Panc1 (cell line): Measurements from ENCODE around the gene CCDC178. TPM values are rescaled to one million over a fixed set of nuclear protein-coding genes. Genes with fewer than 3 reads are reported as not detected.

Experiments used
- ATAC-seq: fragments of 200-7000 bp; cut with Tn5 transposase; 2 replicates; pipeline ENCODE4 v1.9.1; 2020; ENCODE audit warnings: mild to moderate bottlenecking, moderate library complexity
- BruUV-seq: library from RNA; stranded (reverse); fragments of 400-500 nt; replicated peaks from 2 replicates; lab custom pipeline; 2021; lab: Mats Ljungman, UMichigan
- CTCF ChIA-PET: fragments of 300-600 bp; sonication (Branson Sonifier 250); formaldehyde crosslinking; loops from one replicate; lab custom pipeline; 2022; ENCODE audit warnings: antibody characterized with exemption; lab: Charles Lee
- POLR2A ChIA-PET: fragments of 300-600 bp; sonication (Branson Sonifier 250); formaldehyde crosslinking; loops from one replicate; lab custom pipeline; 2022; ENCODE audit warnings: antibody characterized with exemption; lab: Charles Lee
- DNase-seq: peaks from one replicate; pipeline ENCODE4 v3.0.0-alpha.2; 2010; ENCODE audit warnings: low read depth, low spot score
- H3K27ac ChIP-seq: 2 replicates; pipeline ENCODE4 v1.5.1; 2011; ENCODE audit warnings: mild to moderate bottlenecking, low read length, inconsistent platforms
- H3K27me3 ChIP-seq: fragments of 200-500 bp; sonication (Bioruptor generic); 2 replicates; pipeline ENCODE4 v1.6.0; 2014; ENCODE audit warnings: low read length, inconsistent platforms; ENCODE audit not compliant: control insufficient read depth, insufficient read depth
- H3K36me3 ChIP-seq: fragments of 200-500 bp; sonication (Bioruptor generic); 2 replicates; pipeline ENCODE4 v1.5.1; 2014; ENCODE audit warnings: inconsistent platforms, mild to moderate bottlenecking, low read length, moderate library complexity; ENCODE audit not compliant: control insufficient read depth, insufficient read depth
- H3K4me1 ChIP-seq: 2 replicates; pipeline ENCODE4 v1.5.1; 2011; ENCODE audit warnings: inconsistent platforms, mild to moderate bottlenecking, low read length, moderate library complexity; ENCODE audit not compliant: control insufficient read depth, insufficient read depth
- H3K4me3 ChIP-seq, 2 experiments: 2 replicates each; pipeline ENCODE4 v1.5.1; 2011 to 2012; ENCODE audit warnings: low read depth in 2 of 2, low read length in 2 of 2, mild to moderate bottlenecking in 2 of 2, inconsistent platforms in 1 of 2, moderate library complexity in 1 of 2
- H3K9me3 ChIP-seq: fragments of 200-500 bp; sonication (Bioruptor generic); 2 replicates; pipeline ENCODE4 v1.5.1; 2014; ENCODE audit warnings: low read depth, mild to moderate bottlenecking, inconsistent platforms, low read length, moderate library complexity; ENCODE audit not compliant: control insufficient read depth, insufficient read depth
- POLR2AphosphoS5 ChIP-seq: IDR thresholded peaks from 2 replicates; pipeline ENCODE4 v1.6.1; 2012; ENCODE audit warnings: mild to moderate bottlenecking, low read depth, low read length, moderate library complexity
- SIN3A ChIP-seq: IDR thresholded peaks from 2 replicates; pipeline ENCODE4 v1.6.1; 2012; ENCODE audit warnings: low read depth, mild to moderate bottlenecking, low read length, moderate library complexity, borderline replicate concordance; ENCODE audit not compliant: insufficient read depth
- TCF7L2 ChIP-seq: IDR thresholded peaks from 2 replicates; pipeline ENCODE4 v1.6.1; 2011; ENCODE audit warnings: mild to moderate bottlenecking, low read depth, low read length, inconsistent platforms
- in situ Hi-C: cut with HindIII; loops from 2 replicates; pipeline ENCODE4 v1.10.0; 2016; ENCODE audit warnings: low sequenced_read_pairs, low pct_unique_long_range_greater_than_20kb
- intact Hi-C: fragments of 100-400 bp; cut with micrococcal nuclease; formaldehyde crosslinking; loops from one replicate; pipeline ENCODE4 v1.10.0; 2022; ENCODE audit not compliant: unreplicated experiment
- total RNA-seq: library from RNA; stranded (reverse); gene quantifications from one replicate; pipeline ENCODE4 v1.2.1, GENCODE V29; 2021; ENCODE audit not compliant: unreplicated experiment
- TF ChIP-seq, protein P1 (sequence below), 2 experiments: IDR thresholded peaks; 2 replicates each; pipeline ENCODE4 v1.6.1; 2011 to 2012; ENCODE audit warnings: low read depth in 2 of 2, control low read depth in 1 of 2, low read length in 1 of 2, mild to moderate bottlenecking in 1 of 2, moderate library complexity in 1 of 2; ENCODE audit not compliant: insufficient read depth in 1 of 2
- TF ChIP-seq, protein P2 (sequence below): fragments of 450-650 bp; IDR thresholded peaks from 2 replicates; pipeline ENCODE4 v1.5.1; 2017; ENCODE audit warnings: mild to moderate bottlenecking

The CCDC178 gene
- total RNA-seq, 1 experiment from 2014 or later: not detected

DNA sequence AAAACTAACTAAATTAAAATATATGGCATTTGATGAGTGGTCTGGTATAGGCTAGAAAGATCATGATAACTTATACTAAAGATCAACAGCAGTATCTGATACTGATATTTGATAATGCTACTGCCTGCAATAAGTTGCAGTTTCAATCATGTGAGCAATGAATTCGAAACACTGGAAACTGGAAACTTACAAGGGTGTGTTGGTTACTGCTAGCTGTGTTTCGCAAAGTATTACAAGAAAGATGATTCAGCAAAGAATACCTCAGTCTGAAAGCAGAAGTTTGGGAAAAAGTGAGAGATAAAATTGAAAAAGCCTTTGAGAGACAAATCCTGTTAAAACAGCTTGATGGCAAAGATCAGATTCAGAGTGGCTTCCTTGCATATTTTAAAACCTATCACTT lies 294.5 kb downstream of the CCDC178 start:
- ChIA-PET CTCF (no interaction called here), POLR2A (interaction anchor here (0.8 kb wide), 1 partner anchor 123 kb away, joined by 4 read pairs; no protein-coding TSS in a partner anchor)
- Histone ChIP-seq H3K27me3 (no peaks in the 10 kb centered on the region), H3K9me3 (peaks cover 4% of the 10 kb centered on the region; the same call in 1 of the 2 replicates), H3K4me3 (no peak overlapping the region), H3K4me1 (no peaks in the 10 kb centered on the region), H3K27ac (no peak overlapping the region), H3K36me3 (no peaks in the 10 kb centered on the region)
- TF ChIP-seq, protein P1, sequence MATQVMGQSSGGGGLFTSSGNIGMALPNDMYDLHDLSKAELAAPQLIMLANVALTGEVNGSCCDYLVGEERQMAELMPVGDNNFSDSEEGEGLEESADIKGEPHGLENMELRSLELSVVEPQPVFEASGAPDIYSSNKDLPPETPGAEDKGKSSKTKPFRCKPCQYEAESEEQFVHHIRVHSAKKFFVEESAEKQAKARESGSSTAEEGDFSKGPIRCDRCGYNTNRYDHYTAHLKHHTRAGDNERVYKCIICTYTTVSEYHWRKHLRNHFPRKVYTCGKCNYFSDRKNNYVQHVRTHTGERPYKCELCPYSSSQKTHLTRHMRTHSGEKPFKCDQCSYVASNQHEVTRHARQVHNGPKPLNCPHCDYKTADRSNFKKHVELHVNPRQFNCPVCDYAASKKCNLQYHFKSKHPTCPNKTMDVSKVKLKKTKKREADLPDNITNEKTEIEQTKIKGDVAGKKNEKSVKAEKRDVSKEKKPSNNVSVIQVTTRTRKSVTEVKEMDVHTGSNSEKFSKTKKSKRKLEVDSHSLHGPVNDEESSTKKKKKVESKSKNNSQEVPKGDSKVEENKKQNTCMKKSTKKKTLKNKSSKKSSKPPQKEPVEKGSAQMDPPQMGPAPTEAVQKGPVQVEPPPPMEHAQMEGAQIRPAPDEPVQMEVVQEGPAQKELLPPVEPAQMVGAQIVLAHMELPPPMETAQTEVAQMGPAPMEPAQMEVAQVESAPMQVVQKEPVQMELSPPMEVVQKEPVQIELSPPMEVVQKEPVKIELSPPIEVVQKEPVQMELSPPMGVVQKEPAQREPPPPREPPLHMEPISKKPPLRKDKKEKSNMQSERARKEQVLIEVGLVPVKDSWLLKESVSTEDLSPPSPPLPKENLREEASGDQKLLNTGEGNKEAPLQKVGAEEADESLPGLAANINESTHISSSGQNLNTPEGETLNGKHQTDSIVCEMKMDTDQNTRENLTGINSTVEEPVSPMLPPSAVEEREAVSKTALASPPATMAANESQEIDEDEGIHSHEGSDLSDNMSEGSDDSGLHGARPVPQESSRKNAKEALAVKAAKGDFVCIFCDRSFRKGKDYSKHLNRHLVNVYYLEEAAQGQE (IDR thresholded peaks at IDR 0.05; ENCODE audit: insufficient read depth in 1 of 2, low read depth in 2 of 2, low read length in 1 of 2): no peak
- TF ChIP-seq, protein P2, sequence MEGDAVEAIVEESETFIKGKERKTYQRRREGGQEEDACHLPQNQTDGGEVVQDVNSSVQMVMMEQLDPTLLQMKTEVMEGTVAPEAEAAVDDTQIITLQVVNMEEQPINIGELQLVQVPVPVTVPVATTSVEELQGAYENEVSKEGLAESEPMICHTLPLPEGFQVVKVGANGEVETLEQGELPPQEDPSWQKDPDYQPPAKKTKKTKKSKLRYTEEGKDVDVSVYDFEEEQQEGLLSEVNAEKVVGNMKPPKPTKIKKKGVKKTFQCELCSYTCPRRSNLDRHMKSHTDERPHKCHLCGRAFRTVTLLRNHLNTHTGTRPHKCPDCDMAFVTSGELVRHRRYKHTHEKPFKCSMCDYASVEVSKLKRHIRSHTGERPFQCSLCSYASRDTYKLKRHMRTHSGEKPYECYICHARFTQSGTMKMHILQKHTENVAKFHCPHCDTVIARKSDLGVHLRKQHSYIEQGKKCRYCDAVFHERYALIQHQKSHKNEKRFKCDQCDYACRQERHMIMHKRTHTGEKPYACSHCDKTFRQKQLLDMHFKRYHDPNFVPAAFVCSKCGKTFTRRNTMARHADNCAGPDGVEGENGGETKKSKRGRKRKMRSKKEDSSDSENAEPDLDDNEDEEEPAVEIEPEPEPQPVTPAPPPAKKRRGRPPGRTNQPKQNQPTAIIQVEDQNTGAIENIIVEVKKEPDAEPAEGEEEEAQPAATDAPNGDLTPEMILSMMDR: no peak
- TF ChIP-seq SIN3A: no peak
- TF ChIP-seq POLR2AphosphoS5: no peak
- TF ChIP-seq TCF7L2: no peak
- DNase-seq (no peak), ATAC-seq (no peak)
- BruUV-seq: no TSS peak
- in situ Hi-C loops (no loop called here), intact Hi-C loops (no loop called here)

DNA sequence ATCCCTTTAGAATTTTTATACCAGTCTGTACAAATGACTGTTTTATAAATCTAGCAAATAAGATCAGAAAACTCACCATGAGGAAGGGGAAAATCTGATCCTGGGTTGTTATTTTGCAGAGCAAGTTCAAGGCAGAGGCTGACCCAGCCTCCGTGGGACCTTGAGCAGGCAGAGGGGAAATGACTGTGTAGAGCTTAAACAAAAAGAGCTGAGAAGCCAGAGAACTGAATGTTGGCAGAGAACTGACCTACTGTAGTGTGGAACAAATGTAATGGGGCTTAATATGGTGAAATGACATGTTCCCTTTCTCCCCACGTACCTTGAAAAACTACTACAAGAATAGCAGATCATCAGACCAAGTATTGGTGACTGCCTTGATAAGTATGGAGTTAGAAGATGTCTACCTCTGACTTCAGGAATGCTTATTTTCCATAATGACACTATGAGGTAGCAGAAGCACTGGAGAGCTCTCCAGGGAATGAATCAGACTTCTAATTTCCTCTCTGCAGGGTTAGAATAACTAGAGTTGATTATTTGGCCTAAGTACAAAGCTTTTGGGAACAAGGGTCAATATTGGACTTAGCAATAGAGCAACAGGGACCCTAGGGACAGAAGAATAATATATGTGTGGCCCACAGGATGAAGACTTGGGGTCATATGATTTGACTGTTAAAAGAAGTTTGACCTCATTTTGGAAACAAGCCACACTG lies 304.4 kb downstream of the CCDC178 start:
- CTCF ChIA-PET: no interaction called here
- in situ Hi-C loops: no loop called here

More for the DNA sequence above, 304.4 kb downstream of the CCDC178 start:
- Histone ChIP-seq H3K27ac (0 out of 2 replicates have a peak overlapping the region, but pooled peaks have one; percentile 17), H3K27me3 (no peaks in the 10 kb centered on the region), H3K9me3 (no peaks in the 10 kb centered on the region; the same call in 1 of the 2 replicates), H3K4me3 (no peak overlapping the region), H3K4me1 (no peaks in the 10 kb centered on the region), H3K36me3 (no peaks in the 10 kb centered on the region)
- intact Hi-C loops: no loop called here
- DNase-seq: no peak
- no peak for ATAC-seq
- no peak for TF ChIP-seq POLR2AphosphoS5
- TF ChIP-seq, protein P2: no peak
- POLR2A ChIA-PET: no interaction called here
- no TSS peak for BruUV-seq
